ENCODE measurements around the gene GRIK2. TPM values are rescaled to one million over a fixed set of nuclear protein-coding genes. Genes with fewer than 3 reads are reported as not detected.

GRIK2 gene
- total RNA-seq, 2 experiments from 2014 or later, result not detected

- POLR2A ChIA-PET, result no interaction called here
- no peak for ATAC-seq
- TF ChIP-seq, protein P1, sequence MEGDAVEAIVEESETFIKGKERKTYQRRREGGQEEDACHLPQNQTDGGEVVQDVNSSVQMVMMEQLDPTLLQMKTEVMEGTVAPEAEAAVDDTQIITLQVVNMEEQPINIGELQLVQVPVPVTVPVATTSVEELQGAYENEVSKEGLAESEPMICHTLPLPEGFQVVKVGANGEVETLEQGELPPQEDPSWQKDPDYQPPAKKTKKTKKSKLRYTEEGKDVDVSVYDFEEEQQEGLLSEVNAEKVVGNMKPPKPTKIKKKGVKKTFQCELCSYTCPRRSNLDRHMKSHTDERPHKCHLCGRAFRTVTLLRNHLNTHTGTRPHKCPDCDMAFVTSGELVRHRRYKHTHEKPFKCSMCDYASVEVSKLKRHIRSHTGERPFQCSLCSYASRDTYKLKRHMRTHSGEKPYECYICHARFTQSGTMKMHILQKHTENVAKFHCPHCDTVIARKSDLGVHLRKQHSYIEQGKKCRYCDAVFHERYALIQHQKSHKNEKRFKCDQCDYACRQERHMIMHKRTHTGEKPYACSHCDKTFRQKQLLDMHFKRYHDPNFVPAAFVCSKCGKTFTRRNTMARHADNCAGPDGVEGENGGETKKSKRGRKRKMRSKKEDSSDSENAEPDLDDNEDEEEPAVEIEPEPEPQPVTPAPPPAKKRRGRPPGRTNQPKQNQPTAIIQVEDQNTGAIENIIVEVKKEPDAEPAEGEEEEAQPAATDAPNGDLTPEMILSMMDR (IDR thresholded peaks at IDR 0.05), result no peak
- Mint-ChIP-seq H3K27me3 (no peaks in the 10 kb centered on the region), H3K27ac (no peak overlapping the region), H3K36me3 (ENCODE audit: low read depth) (no peaks in the 10 kb centered on the region), H3K9me3 (no peaks in the 10 kb centered on the region), H3K4me3 (no peak overlapping the region), H3K4me1 (ENCODE audit: low read depth) (no peaks in the 10 kb centered on the region)
- intact Hi-C loops (cut with micrococcal nuclease), result no loop called here
- CTCF ChIA-PET, result no interaction called here
- DNase-seq, result no peak
Measured at GRCh38 chr6:101851911-101852310, 458.4 kb downstream of the GRIK2 start.

DNA sequence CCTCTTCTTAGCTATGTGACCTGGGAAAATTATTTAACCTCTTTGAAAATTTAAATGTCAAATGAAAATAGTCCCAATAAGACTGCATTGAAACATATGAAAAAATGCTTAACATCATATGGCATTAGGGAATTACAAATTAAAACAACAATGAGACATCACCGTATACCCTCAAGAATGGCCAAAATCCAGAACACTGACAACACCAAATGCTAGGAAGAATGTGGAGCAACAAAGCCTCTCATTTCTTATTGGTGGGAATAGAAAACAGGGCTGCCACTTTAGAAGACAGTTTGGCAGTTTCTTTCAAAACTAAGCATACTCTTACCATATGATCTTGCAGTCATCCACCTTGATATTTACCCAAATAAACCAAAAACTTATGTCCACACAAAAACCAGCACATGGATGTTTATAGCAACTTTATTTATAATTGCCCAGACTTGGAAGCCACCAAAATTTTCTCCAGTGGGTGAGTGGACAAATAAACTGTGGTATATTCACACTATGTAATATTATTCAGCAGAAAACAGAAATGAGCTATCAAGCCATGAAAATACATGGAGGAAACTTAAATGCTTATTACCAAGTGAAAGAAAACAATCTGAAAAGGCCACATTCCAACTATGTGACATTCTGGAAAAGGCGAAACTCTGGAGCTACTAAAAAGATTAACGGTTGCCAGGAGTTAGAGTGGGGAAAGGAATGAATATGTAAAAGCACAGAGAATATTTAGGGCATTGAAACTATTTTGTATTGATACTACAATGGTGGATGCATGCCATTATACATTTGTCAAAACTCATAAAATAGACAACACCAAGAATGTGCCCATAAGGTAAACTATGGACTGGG, 459.9 kb downstream of the GRIK2 start:
- CTCF ChIA-PET, result no interaction called here

DNA sequence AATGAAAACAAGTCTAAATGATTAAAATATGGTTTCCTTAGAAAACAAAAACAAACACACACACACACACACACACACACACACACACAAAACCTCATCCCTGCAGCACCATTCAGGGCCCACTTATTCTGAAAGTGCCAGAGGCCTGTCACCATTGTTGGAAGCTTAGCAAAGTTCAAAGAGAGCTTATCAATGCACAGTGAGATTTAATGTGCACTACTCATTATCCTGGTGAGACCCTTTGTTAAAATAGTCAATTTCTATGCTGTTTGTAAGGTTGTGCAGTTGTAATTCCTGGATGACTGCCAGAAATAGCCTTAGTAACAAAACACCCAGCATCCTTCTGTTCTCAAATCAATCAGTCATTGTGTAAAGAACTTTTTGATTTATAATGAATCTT, 482.9 kb downstream of the GRIK2 start:
- ChIA-PET POLR2A (no interaction called here), CTCF (no interaction called here)
- no peaks in the 10 kb centered on the region for H3K36me3 Mint-ChIP-seq (ENCODE audit: low read depth)
- DNase-seq (no peak), ATAC-seq (no peak)
- H3K4me1 Mint-ChIP-seq (ENCODE audit: low read depth), result no peaks in the 10 kb centered on the region
- intact Hi-C loops (cut with micrococcal nuclease), result no loop called here
- H3K9me3 Mint-ChIP-seq, result peaks cover 4% of the 10 kb centered on the region
- TF ChIP-seq, protein P1 (IDR thresholded peaks at IDR 0.05), result no peak
- H3K4me3 Mint-ChIP-seq, result no peak overlapping the region
- no peak overlapping the region for H3K27ac Mint-ChIP-seq
- H3K27me3 Mint-ChIP-seq, result no peaks in the 10 kb centered on the region

More for the DNA sequence above, 459.9 kb downstream of the GRIK2 start:
- Mint-ChIP-seq H3K9me3 (no peaks in the 10 kb centered on the region), H3K4me3 (no peak overlapping the region), H3K36me3 (ENCODE audit: low read depth) (no peaks in the 10 kb centered on the region), H3K27me3 (no peaks in the 10 kb centered on the region), H3K4me1 (ENCODE audit: low read depth) (no peaks in the 10 kb centered on the region), H3K27ac (no peak overlapping the region)
- TF ChIP-seq, protein P1 (IDR thresholded peaks at IDR 0.05), result no peak
- intact Hi-C loops (cut with micrococcal nuclease), result no loop called here
- ATAC-seq (no peak), DNase-seq (no peak)
- POLR2A ChIA-PET, result no interaction called here

DNA sequence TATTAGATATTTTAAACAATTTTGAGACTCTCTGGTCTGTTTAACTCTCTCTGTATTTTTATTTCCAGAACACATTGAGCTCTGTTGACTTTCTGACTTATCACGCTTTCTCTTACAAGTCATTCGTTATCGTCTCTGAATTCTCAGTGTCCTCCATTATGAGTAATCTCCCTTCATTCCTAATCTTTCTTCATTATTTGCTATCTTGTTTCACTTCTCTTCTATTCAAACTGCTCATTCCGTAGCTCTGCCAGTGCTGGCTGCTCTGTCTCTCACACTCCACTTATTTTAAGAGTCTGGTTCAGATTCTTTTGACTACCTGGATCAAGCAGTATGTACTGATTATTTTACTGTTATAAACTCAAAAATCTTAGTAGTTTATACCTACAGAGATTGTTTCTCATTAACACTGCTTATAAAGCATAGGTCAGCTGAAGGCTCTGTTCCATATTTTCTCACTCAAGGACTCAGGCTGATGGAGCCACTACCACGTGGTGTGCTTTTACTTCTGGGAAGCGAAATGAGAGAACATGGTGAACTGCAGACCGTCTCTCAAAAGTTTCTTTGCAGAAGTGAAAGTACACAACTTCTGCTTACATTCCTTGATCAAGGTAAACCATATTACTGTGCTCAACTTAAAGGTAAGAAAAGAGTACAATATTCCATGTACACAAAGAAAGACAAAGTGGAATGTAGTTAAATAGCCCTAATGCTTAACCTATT, 485.2 kb downstream of the GRIK2 start:
- no peaks in the 10 kb centered on the region for H3K4me1 Mint-ChIP-seq (ENCODE audit: low read depth)
- no peak overlapping the region for H3K27ac Mint-ChIP-seq
- H3K27me3 Mint-ChIP-seq, result no peaks in the 10 kb centered on the region
- H3K9me3 Mint-ChIP-seq, result peaks cover 3% of the 10 kb centered on the region
- DNase-seq, result no peak
- no peak for ATAC-seq
- no peak overlapping the region for H3K4me3 Mint-ChIP-seq
- POLR2A ChIA-PET, result no interaction called here
- CTCF ChIA-PET, result no interaction called here
- intact Hi-C loops (cut with micrococcal nuclease), result no loop called here
- H3K36me3 Mint-ChIP-seq (ENCODE audit: low read depth), result no peaks in the 10 kb centered on the region
- TF ChIP-seq, protein P1 (IDR thresholded peaks at IDR 0.05), result no peak

GRCh38 chr6:101879782-101880181, 486.3 kb downstream of the GRIK2 start:
- TF ChIP-seq, protein P1 (IDR thresholded peaks at IDR 0.05), result no peak
- no peak overlapping the region for H3K27ac Mint-ChIP-seq
- no peak overlapping the region for H3K4me3 Mint-ChIP-seq
- POLR2A ChIA-PET, result no interaction called here
- H3K9me3 Mint-ChIP-seq, result peaks cover 3% of the 10 kb centered on the region
- no peaks in the 10 kb centered on the region for H3K36me3 Mint-ChIP-seq (ENCODE audit: low read depth)
- DNase-seq (no peak), ATAC-seq (no peak)
- H3K27me3 Mint-ChIP-seq, result no peaks in the 10 kb centered on the region
- intact Hi-C loops (cut with micrococcal nuclease), result no loop called here
- H3K4me1 Mint-ChIP-seq (ENCODE audit: low read depth), result no peaks in the 10 kb centered on the region
- CTCF ChIA-PET, result no interaction called here
